Measurements from ENCODE around the gene PXT1. TPM values are rescaled to one million over a fixed set of nuclear protein-coding genes. Genes with fewer than 3 reads are reported as not detected.

Gene PXT1
- total and polyA plus RNA-seq, 9 of the 15 experiments (the other 6 are each of a cell fraction or from before 2014, with no cell fraction given), result 0.09 to 0.11 (median 0.10) TPM; not detected in 5

- TF ChIP-seq HINFP (tag; conservative IDR thresholded peaks at IDR 0.05; ENCODE audit: low read depth), result no peak
- no peak for TF ChIP-seq PTBP1 (IDR thresholded peaks at IDR 0.05; ENCODE audit: low read depth, low read length)
- no peak for TF ChIP-seq NCOA1 (IDR thresholded peaks at IDR 0.05; ENCODE audit: low read depth)
- TF ChIP-seq ZFP1 (CRISPR knock-in tag; IDR thresholded peaks at IDR 0.05), result no peak
- no peak for TF ChIP-seq SREBF1 (IDR thresholded peaks at IDR 0.05; ENCODE audit: borderline replicate concordance, low read depth, low read length)
- no peak for TF ChIP-seq ZNF740 (CRISPR knock-in tag; IDR thresholded peaks at IDR 0.05)
- 0 out of 4 replicates have a peak, but pooled peaks of 1 of the 2 experiments have one; percentile 51 for TF ChIP-seq ZNF740 (tag; IDR thresholded peaks at IDR 0.05)
- no peak for TF ChIP-seq ATF3 (IDR thresholded peaks at IDR 0.05)
- no peak for TF ChIP-seq ATF3 (CRISPR knock-in tag; conservative IDR thresholded peaks at IDR 0.05)
- TF ChIP-seq NCOR1 (IDR thresholded peaks at IDR 0.05), result no peak
- TF ChIP-seq STAT5A (IDR thresholded peaks at IDR 0.05; ENCODE audit: borderline replicate concordance, low read length), result no peak
- no peak for TF ChIP-seq FOXM1 (IDR thresholded peaks at IDR 0.05; ENCODE audit: low read depth)
- TF ChIP-seq FOXM1 (CRISPR knock-in tag; IDR thresholded peaks at IDR 0.05; ENCODE audit: low read depth), result peak; percentile 13; the same call in 1 of the 2 replicates
- TF ChIP-seq ELK3 (CRISPR knock-in tag; IDR thresholded peaks at IDR 0.05), result no peak
- TF ChIP-seq RBM25 (IDR thresholded peaks at IDR 0.05; ENCODE audit: low read depth, low read length, severe bottlenecking), result no peak
- TF ChIP-seq ZNF354B (CRISPR knock-in tag; IDR thresholded peaks at IDR 0.05), result no peak
- TF ChIP-seq ZNF589 (CRISPR knock-in tag; IDR thresholded peaks at IDR 0.05; ENCODE audit: low read depth), result no peak
- TF ChIP-seq MYC (IDR thresholded peaks at IDR 0.05; ENCODE audit: low read depth, low read length), result no peak
- peak; percentile 7; the same call in 1 of the 2 replicates for TF ChIP-seq MYC (CRISPR knock-in tag; IDR thresholded peaks at IDR 0.05; ENCODE audit: borderline replicate concordance, low read depth)
These were observed 467 bp downstream of the PXT1 start (continued) for GRCh38 chr6:36442103-36442670.
